ENCODE measurements around the gene UBE2M.
A peak's percentile ranks its signal among the peaks of the same experiment; 100 is the strongest.
"Not testable (repeated sequence)": the region's sequence is repeated elsewhere in the genome, so short reads cannot be mapped to it uniquely, and the experiment has no call there.

The UBE2M gene

DNA sequence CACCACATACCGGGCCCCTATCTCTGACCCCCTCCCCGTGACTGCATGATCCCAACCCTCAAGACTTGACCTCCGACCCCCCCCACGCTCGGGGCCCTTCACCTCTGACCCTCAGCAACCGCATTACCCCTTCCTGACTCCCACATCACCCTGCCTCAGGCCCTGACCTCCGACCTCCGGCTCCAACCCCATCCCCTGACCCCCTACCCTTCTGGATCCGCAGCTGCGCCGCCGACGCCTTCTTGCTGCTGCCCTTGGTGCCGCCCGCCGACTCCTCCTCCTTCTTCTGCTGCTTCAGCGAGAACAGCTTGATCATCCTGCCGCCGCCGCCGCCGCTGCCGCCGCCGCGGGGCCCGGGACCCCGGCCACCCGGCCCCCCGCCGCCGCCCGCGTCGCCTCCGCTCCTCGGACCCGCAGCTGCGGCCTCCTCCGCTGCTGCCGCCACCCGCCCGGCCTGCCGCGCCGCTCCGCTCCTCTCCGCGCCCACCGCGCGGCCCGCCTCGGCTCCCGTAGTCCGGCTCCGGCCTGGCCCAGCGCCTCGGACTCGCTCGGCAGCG is at the start of gene UBE2M:
Gene UBE2M, minus strand, starts transcription at position 546 of the 557 bp plus-strand sequence. Its CDS starts 230 bp downstream, at position 316.
- DNase-seq (ENCODE audit: low read depth), result peak; percentile 12

DNA sequence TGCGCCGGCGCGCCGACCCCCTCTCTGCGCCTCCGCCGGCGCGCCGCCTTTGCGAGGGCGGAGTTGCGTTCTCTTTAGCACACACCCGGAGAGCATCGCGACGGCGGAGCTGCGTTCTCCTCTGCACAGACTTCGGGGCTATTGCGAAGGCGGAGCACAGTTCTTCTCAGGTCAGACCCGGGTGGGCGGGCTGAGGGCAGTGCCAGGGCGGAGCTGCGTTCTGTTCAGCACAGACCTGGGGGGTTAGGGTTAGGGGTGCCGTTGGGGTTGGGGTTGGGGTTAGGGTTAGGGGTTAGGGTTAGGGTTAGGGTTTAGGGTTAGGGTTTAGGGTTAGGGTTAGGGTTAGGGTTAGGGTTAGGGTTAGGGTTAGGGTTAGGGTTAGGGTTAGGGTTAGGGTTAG is 48.8 kb upstream of the UBE2M start:
- DNase-seq (ENCODE audit: low read depth), result not testable (repeated sequence)

DNA sequence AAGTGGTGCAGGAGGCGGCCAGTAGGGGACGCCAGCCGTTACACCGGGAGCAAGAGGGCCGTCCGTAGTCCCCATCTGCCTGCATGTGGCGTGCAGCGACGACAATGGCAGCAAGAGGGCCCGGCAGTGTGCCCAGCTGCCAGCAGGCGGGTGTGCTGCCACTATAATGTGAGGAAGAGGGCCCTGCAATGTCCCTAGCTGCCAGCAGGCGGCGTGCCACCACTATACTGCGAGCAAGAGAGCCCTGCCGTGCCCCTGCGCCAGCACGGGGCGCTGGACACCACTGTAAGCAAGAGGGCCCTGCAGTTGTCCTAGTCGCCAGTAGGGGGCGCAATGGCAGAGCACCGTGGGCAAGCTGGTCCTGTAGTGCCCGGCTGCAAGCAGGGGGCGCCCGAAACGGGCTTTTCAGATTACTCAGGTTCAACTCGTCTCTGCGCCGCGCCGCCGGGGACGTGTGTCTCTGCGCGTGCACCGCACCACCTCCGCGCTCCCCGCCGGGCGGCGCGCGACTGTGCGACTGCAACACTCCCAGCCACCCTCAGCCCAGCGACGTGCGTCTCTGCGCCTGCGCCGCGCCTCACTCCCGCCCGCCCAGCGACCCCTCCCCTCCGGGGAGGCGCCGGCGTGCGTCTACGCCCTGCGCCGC is 48.0 kb upstream of the UBE2M start:
- not testable (repeated sequence) for DNase-seq (ENCODE audit: low read depth)

DNA sequence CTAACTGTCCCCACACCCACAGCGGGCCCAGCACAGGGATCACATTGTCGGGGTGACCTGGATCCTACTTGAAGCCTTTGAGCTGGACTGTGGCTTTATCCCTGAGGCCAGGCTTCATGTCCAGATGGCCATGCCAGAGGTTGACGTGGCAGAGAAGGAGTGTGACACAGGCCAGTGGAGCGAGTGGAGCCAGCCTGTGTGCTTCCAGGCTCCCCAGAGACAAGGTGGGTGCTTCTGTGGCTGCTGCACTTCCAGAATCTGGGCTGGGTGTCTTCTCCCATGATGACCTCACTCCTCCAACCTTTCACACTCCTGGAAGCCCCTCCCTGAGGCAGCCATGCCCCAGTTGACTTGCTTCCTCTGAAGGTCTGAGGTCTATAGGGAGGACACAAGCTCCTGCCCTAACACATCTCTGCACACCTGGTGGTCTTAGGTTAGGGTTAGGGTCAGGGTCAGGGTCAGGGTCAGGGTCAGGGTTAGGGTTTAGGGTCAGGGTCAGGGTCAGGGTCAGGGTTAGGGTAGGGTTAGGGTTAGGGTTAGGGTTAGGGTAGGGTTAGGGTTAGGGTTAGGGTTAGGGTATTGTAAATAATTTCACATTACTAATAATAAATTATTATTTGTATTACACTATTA is 27.8 kb upstream of the UBE2M start:
- no peak for DNase-seq (ENCODE audit: low read depth)

DNA sequence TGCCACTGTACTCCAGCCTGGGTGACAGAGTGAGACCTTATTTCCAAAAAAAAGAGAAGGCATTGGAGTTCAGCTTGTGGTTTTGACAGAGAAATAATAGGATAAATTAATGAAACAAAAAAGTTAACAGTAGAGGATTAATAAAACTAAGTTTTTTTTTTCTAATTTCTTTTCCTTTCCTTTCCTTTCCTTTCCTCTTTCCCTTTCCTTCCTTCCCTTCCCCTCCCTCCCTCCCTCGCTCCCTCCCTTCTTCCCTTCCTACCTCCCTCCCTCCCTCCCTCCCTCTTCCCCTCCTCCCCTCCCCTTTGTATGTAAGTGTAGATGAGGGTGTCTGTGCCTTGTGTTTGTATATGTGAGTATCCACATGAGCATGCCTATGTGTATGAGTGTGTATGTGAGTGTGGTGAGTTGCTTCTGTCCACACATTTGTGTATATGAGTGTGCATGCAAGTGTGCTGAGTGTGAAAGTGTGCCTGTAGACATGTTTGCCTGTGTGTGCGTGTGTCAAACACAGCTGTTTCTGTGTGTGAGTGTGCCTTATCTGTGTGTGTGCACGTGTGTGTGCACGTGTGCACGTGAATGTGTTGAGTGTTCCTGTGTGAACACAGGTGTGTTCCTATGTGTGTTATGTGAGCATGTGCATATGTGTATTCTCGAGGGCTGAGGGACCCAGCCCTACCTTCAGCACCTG is 27.2 kb upstream of the UBE2M start:
- DNase-seq (ENCODE audit: low read depth), result no peak

DNA sequence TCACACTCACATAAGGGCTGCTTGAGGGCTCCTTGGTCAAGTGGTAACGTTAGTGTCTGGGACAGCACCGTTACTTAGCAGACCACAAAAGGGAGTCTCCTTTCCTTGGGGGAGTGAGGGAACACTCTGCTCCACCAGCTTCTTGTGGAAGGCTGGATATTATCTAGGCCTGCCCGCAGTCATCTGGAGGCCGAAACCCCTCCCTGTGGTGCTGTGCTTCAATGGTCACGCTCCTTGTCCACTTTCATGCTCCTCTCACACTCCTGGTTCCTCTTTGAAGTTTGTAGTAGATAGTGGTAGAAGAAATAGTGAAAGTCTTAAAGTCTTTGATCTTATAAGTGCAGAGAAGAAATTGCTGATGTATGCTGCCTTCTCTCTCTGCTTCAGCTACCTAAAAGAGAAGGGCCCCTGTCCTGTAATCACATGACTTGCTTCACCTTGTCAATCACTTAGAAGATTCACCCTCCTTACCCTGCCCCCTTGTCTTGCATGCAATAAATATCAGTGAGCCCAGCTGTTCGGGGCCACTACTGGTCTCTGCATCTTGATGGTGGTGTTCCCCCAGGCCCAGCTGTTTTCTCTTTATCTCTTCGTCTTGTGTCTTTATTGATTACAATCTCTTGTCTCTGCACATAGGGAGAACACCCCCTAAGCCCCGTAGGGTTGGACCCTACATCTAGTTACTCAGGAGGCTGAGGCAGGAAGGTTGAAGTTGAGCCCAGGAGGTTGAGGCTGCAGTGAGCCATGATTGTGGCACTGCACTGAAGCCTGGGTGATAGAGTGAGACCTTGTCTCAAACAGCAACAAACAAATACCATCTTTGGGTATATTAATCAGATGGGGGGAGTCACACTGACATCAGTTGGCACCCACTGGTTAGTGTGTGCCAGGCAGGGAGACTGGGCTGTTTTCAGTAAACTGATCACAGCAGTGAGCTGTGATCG is 26.4 kb upstream of the UBE2M start:
- no peak for DNase-seq (ENCODE audit: low read depth)

DNA sequence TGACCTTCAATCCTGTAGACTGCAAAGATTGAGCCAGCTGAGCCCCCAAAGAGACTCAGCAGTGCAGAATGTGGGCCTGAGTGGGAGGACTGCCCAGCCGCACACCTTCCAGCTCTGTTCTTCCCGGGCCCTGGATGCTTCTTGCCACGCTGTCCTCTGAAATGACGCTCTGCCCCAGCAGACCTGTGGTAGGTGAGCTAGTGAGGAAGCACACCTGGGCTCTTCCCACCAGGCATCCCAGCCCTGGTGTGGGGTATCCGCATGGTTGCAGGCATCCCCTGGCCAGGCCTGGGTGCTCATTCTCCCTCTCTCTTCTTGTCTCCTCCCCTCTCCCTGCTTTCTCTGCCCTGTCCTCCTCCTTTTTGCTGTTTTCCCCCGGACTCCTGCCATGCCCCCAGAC is 24.6 kb upstream of the UBE2M start:
- DNase-seq (ENCODE audit: low read depth), result no peak

DNA sequence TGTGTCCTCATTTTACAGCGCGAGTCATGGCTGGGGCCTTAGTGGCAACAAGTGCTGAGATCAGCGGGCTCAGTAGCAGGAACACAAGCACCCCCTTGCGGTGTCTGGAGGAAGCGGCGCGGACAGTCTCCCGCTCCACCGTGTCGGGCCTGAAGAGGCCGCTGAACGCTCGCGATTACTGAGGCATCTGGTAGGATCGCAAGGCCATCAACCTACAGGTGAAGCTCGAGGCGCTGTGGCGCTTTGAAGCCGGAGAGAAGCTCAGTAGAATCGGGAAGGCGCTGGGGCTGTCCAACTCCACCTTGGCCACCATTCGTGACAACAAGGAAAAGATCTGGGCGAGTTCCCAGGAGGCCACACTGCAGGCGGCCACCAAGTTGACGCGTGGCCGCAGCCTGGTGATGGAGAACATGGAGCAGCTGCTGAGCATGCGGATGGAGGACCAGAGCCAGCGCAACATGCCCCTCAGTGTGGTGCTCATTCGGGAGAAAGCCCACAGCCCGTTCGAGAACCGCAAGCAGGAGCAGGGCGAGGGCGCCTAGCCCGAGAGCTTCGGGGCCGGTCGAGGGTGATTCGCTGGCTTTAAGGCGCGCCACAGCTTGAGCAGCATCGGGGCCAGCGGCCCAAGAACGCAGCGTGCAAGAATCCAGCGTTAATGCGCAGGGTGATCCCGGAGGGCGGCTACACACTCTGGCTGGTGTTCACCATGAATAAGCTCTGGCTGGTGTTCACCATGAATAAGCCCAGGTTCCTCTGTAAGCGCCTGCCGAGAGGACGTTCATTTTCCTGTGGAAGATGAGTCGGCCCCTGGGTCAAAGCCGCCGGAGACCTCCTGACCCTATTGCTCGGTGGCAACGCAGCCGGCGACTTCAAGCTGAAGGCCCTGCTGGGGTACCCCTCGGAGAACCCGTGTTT is 23.1 kb upstream of the UBE2M start:
- DNase-seq (ENCODE audit: low read depth), result peak; percentile 83

DNA sequence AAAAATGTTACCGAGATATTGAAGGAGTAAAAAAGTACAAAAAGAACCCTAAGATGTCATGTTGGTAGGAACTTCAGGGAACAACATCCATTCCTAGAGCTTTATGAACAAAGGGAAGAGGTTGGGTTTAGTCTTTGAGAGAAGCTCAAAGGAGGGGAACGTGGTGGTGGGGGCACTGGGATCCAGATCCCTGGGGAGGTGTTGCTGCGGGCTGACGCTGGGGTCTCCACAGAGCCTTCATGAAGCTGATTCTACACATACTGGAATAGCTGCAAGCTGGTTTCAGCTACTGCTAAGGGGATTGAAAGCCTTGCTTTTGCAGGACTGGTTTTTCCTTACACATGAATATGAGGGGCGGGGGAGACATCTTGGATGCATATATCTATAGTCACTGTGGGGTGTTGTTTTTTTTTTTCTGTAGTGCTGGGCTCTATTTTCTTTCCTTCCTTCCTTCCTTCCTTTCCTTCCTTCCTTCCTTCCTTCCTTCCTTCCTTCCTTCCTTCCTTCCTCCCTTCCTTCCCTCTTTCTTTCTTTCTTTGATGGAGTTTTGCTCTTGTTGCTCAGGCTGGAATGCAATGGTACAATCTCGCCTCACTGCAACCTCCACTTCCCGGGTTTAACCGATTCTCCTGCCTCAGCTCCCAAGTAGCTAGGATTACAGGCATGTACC is 21.2 kb upstream of the UBE2M start:
- no peak for DNase-seq (ENCODE audit: low read depth)

DNA sequence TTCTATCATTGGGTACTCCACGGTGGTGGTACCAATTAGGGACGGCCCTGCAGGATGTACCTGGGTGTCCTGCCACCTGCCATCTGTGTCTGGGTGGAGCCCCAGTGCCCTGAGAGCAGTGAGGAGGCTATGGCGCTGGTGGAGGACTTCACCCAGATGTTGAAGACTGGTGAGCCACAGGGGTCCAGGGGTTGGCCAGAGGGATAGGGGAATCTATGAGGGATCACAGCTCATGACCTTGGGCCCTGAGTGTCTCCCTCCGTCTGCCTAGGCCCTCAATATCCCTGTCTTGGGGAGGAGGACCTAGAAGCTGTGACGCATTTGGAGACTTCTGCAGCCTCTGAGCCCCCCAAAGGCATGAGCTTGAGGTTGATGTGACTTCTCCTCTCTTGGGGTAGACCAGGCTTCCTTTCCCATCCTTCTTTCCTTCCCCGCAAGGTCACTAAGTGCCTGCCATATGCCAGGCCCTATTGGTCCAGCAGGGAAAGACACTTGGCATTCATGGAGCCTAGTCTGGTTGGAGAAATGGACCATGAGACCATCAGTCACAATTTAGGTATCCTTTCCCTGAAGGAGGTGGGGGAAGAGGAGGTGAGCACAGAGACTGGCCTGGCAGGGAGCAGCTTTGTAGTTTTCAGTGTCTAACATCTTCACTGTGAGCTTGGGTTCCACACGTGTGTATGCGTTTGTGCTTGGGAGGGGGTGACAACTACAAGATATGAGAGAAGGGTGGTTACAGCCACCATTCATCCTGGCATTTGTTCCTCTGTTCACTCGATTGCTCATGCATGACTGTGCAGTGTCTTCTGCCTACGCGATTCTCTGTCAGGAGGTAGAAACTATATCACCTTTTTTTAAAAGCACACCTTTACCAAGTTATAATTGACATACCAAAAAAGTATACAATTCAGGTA is 19.9 kb upstream of the UBE2M start:
- DNase-seq (ENCODE audit: low read depth), result no peak

DNA sequence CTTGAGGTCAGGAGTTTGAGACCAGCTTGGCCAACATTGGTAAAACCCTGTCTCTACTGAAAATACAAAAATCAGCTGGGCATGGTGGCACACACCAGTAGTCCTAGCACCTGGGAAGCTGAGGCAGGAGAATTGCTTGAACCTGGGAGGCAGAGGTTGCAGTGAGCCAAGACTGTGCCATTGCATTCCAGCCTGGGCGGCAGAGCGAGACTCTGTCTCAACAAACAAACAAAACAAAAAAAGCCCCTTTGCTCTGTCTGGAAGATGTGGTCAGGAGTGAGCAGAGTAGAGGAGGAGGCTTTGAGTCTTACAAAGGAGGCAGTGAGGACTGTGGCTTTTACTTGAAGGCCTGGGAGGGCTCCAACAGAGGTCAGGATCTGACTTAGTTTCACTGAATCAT is 19.2 kb upstream of the UBE2M start:
- not testable (repeated sequence) for DNase-seq (ENCODE audit: low read depth)

DNA sequence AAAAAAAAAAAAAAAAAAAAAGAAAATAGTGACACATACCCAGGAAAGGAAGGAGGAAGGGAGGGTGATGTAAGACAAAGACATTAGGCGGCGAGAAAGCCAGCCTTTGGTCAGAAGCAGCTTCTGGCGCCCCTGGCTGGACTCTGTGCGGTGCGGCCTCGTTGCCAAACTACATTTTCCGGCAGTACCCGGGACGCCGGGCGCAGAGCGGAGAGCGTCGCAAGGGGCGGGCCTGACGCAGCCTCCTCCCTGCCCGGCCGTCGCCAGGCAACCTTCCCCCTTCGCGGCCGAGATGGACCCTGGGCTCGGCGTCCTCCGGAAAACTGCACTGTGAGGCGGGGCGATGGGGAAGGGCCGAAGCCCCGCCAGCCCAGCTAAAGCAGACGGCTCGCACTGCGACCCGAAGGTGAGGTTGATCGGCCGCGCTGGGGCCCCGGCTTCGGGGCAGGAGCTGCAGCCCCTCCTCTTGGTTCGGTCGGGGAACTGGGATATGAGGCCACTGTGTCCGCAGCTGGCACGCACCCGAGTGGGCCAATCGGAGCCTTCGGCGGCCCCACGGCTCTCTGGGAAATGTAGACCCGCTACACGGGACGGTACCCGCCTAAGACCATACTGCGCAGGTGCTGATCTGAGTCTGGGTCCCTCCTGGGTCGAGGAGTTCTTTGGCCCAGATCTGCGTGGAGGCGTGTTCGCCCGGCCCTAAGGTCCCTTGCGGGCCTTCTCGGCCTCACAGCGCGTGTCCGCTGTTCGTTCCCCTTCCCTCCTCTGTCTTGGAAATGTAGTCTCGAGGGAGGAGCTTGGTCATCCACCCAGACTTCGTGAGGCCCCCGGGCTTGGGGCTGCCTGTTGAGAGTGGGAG is 17.0 kb upstream of the UBE2M start:
- peak; percentile 86 for DNase-seq (ENCODE audit: low read depth)

DNA sequence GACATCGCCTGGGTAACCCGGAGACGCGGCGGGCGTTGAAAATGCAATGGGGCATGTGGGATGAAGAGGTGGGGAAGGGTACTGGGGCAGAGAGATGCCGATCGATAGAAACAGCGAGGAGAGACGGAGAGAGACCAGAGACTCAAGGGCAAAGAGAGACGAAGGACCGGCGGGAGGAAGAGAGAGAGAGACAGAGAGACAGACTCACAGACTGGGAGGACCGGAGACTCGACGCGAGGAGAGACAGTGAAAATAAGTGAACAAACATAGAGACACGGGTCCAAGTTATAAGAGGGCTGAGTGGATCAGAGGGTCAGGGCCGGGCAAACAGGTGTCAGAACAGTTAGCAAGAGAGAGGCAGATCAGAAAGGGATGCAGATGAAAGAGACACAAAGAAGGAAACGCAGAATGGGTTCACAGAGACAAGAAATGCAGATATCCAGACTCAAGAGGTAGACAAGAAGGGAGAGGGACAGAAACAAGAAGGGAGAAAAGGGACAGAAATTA is 15.3 kb upstream of the UBE2M start:
- DNase-seq (ENCODE audit: low read depth), result no peak

DNA sequence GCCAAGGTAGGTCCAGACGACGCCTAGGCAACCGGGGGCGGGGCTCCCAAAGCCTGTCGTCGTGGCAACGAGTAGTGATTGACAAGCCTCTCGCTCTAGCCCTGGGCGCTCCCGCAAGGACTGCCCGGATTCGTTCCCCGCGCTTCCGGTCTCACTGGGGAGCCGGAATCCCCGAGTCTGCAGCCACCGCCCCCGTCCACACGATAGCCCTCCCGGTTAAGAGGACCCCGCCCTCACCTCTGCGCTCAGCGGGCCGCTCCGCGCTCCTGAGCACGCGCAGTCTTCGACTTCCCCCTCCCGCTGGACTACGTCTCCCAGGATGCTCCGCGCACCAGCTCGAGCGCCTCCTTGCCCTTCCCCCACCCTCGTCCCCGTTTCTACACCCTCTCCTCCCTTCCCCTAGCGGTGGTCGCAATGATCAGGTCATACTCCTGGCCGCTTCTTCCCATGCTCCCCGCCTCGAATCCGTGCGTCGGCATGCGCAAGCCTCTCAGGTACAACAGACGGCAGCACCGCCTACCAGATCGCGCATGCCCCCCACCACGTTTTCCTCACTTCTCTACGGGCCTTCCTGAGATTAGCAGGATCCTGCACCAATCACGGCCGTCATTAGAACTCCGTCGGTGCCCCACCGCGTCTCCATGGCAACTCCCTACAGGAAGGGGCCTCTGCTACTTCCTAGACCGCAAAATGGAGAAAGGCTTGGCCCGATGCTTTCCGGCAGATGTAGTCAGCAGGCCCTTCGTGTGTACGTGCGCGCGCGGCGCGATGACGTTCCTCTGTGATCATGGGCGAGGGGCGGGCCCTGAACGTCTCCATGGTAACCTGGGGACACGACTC is 14.6 kb upstream of the UBE2M start, which contains the start of gene MZF1:
Gene MZF1, minus strand, starts transcription at position 518 of the 840 bp plus-strand sequence. CDS start 1,946 bp downstream, outside the sequence.
- DNase-seq (ENCODE audit: low read depth), result peak; percentile 100

DNA sequence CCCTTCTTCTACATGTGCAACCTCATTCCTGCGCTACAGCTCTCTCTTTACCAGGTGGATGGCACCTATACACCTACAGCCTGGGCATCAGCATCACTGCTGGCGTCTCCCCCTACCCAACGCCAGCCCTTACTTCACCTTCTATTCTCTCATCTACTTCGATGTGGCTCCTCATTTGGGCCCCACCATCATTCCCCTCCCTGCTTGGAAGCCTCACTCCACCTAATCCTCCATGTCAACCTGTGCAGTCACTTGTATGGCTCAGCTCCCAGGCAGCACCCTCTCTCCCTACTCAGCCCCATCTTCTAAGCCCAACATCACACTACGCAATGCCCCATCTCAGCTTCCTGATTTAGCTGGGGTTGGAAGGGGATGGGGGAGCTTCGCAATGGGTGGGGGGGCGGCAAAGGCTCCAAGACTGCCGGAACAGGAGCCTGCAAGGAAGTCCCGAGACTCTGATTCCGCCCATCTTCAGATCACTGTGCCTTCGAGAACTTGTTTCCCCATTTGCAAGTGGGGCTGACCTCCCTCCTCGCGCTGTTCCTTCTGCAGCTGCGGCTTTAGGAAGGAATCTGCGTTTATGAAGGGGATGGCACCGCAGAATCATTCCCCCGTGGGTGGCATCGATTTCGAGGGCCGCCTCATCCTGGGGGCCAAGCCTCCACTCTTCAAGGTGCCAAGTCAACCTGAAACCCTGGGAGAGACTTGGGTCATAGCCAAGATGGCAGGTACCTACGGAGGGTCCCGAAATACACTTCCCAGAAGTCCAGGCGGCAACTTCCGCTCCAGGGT is 13.8 kb upstream of the UBE2M start:
- DNase-seq (ENCODE audit: low read depth), result no peak

DNA sequence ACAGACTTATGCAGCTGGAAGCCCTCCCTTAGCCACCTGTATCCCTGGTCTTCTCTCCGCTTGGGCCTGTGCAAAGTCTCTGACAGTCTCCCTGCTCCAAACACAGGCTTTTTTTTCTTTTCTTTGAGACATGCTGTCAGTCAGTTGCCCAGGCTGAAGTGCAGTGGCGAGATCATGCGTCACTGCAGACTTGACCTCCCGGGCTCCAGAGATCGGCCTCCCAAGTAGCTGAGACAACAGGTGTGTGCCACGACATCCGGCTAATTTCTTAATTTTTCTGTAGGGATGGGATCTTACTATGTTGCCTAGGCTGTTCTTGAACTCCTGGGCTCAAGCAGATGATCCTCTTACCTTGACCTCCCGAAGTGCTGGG is 13.2 kb upstream of the UBE2M start:
- DNase-seq (ENCODE audit: low read depth), result no peak

All from stromal cell of bone marrow (primary cell).